ENCODE measurements around the gene SLC10A7. TPM values are rescaled to one million over a fixed set of nuclear protein-coding genes. Genes with fewer than 3 reads are reported as not detected.

The SLC10A7 gene
- total and polyA plus RNA-seq, 2 of the 8 experiments (the other 6 are each of a cell fraction or from before 2014, with no cell fraction given), result 2.5 to 2.9 TPM

- no peaks in the 10 kb centered on the region for H3K23me2 ChIP-seq (ENCODE audit: low read depth, low read length)
- no peak within 1 kb of the TSS for H3K14ac ChIP-seq (ENCODE audit: insufficient read length)
- H3K79me1 ChIP-seq (ENCODE audit: low read depth, low read length), result no peaks in the 10 kb centered on the region
- H3K27ac ChIP-seq (ENCODE audit: low read depth, low read length), result no peak within 1 kb of the TSS
- no peaks in the 10 kb centered on the region for H3K4me1 ChIP-seq (replicated peaks in 1 of 4; ENCODE audit: control insufficient read depth in 3 of 4, insufficient read depth in 4 of 4, low read length in 3 of 4)
- H2AK5ac ChIP-seq (ENCODE audit: low read depth, low read length), result no peak within 1 kb of the TSS
- no peaks in the 10 kb centered on the region for H3K36me3 ChIP-seq (ENCODE audit: control insufficient read depth in 2 of 4, insufficient read depth in 4 of 4, low read length in 3 of 4)
- no peak within 1 kb of the TSS for H3K56ac ChIP-seq (replicated peaks; ENCODE audit: insufficient read length, low read depth, low read length)
- H2BK20ac ChIP-seq (ENCODE audit: low read length), result no peak within 1 kb of the TSS
- CTCF ChIA-PET (ENCODE audit: partially characterized antibody), result interaction anchor here (0.7 to 1.0 kb wide), 2 partner anchors 90 to 103 kb away, joined by 3 read pairs; no protein-coding TSS in a partner anchor
- H2BK12ac ChIP-seq (ENCODE audit: low read depth, low read length), result no peak within 1 kb of the TSS
- H2BK5ac ChIP-seq (ENCODE audit: low read depth, low read length), result no peak within 1 kb of the TSS
- no peaks in the 10 kb centered on the region for H3K9me3 ChIP-seq (ENCODE audit: insufficient read depth in 2 of 2, low read depth in 1 of 2, low read length in 1 of 2)
- no peak within 1 kb of the TSS for H2BK120ac ChIP-seq (replicated peaks; ENCODE audit: low read depth, low read length)
- H3K27me3 ChIP-seq (replicated peaks in 1 of 4; ENCODE audit: control insufficient read depth in 3 of 4, extremely low read depth in 1 of 4, insufficient read depth in 3 of 4, low read length in 3 of 4), result no peaks in the 10 kb centered on the region
- TF ChIP-seq KDM5A (IDR thresholded peaks at IDR 0.05; ENCODE audit: low read length), result no peak
- no peak for TF ChIP-seq ASH2L (IDR thresholded peaks at IDR 0.05; ENCODE audit: low read length)
- no peak for TF ChIP-seq SP2 (IDR thresholded peaks at IDR 0.05; ENCODE audit: low read length)
- TF ChIP-seq KDM1A (IDR thresholded peaks at IDR 0.05; ENCODE audit: borderline replicate concordance, low read length), result no peak
- TF ChIP-seq SRF (IDR thresholded peaks at IDR 0.05; ENCODE audit: low read depth, low read length), result no peak
- no peak for TF ChIP-seq RFX5 (IDR thresholded peaks at IDR 0.05; ENCODE audit: borderline replicate concordance, low read depth, low read length)
- no peak for TF ChIP-seq ZNF274 (IDR thresholded peaks at IDR 0.05; ENCODE audit: borderline replicate concordance, extremely low read depth, low read length)
- no peak for TF ChIP-seq HDAC2 (IDR thresholded peaks at IDR 0.05; ENCODE audit: borderline replicate concordance in 1 of 2, low read depth in 2 of 2, low read length in 2 of 2)
- no peak for TF ChIP-seq MAFK (IDR thresholded peaks at IDR 0.05; ENCODE audit: low read depth, low read length)
- no peak for TF ChIP-seq CTCF (IDR thresholded peaks at IDR 0.05; ENCODE audit: control extremely low read depth in 1 of 3, insufficient read depth in 1 of 3, low read depth in 1 of 3, low read length in 3 of 3)
- TF ChIP-seq SIRT6 (IDR thresholded peaks at IDR 0.05; ENCODE audit: low read length), result no peak
- TF ChIP-seq BCL11A (IDR thresholded peaks at IDR 0.05; ENCODE audit: low read depth in 2 of 2, low read length in 2 of 2), result no peak
- H2AFZ ChIP-seq (ENCODE audit: low read length), result no peak within 1 kb of the TSS
- no peak within 1 kb of the TSS for H4K8ac ChIP-seq (ENCODE audit: extremely low read depth, insufficient read depth, low read length)
- POLR2A ChIA-PET (ENCODE audit: partially characterized antibody), result no interaction called here
- H4K91ac ChIP-seq (replicated peaks; ENCODE audit: insufficient read length, low read length), result no peak within 1 kb of the TSS
- H4K5ac ChIP-seq (ENCODE audit: insufficient read length, low read depth, low read length), result no peak within 1 kb of the TSS
- H3K4ac ChIP-seq (replicated peaks; ENCODE audit: insufficient read length, low read depth, low read length), result no peak within 1 kb of the TSS
- DNase-seq (ENCODE audit: low read depth in 1 of 2, low spot score in 2 of 2), result no peak
- 74% methylated on average over 5 of the region's 5 CpGs; no CpG with 5 or more reads in 1 of the 2 experiments for WGBS, 2 experiments (ENCODE audit: extremely low coverage in 1 of 2, insufficient coverage in 1 of 2, insufficient read length in 1 of 2, insufficient replicate concordance in 2 of 2, low coverage in 1 of 2, low lambda C conversion rate in 2 of 2, missing lambda C conversion rate in 1 of 2)
- no peak within 1 kb of the TSS for H3K23ac ChIP-seq (ENCODE audit: insufficient read length)
- no peaks in the 10 kb centered on the region for H3K79me2 ChIP-seq (ENCODE audit: control insufficient read depth in 1 of 2, insufficient read depth in 2 of 2, low read length in 2 of 2)
- H3K4me3 ChIP-seq (ENCODE audit: extremely low read depth in 1 of 4, insufficient read depth in 2 of 4, low read depth in 3 of 4, low read length in 4 of 4), result no peak within 1 kb of the TSS
- no peaks in the 10 kb centered on the region for H4K20me1 ChIP-seq (replicated peaks in 1 of 2; ENCODE audit: control insufficient read depth in 1 of 2, insufficient read depth in 2 of 2, low read length in 2 of 2)
- FAIRE-seq, result no peak
- H3K18ac ChIP-seq (ENCODE audit: extremely low read depth, low read length), result no peak within 1 kb of the TSS
- H2BK15ac ChIP-seq (ENCODE audit: low read length), result no peak within 1 kb of the TSS
- H3K9ac ChIP-seq (replicated peaks in 1 of 4; ENCODE audit: extremely low read depth in 1 of 4, low read depth in 3 of 4, low read length in 3 of 4), result no peak within 1 kb of the TSS
- no peak within 1 kb of the TSS for H3K4me2 ChIP-seq (ENCODE audit: insufficient read depth in 1 of 2, low read depth in 2 of 2, low read length in 2 of 2)
Measured at GRCh38 chr4:146214238-146214637, 307.5 kb downstream of the SLC10A7 start, which contains the start of gene REELD1. Gene REELD1, plus strand, starts transcription at chr4:146214538. Its CDS starts 2,415 bp downstream, at chr4:146216953.
